Dermis blood vessel endothelial cell (primary cell): ENCODE data around the gene ADGB. TPM values are rescaled to one million over a fixed set of nuclear protein-coding genes. Genes with fewer than 3 reads are reported as not detected.
"Not testable (repeated sequence)": the region's sequence is repeated elsewhere in the genome, so short reads cannot be mapped to it uniquely, and the experiment has no call there.

Experiments used
- DNase-seq: peaks from one replicate; pipeline ENCODE4 v3.0.0; 2010
- total RNA-seq: library from RNA; depleted of rRNA; stranded (reverse); fragments of >200 nt; gene quantifications from 2 replicates; pipeline ENCODE4 v1.2.3, GENCODE V29; 2014

The ADGB gene
- total RNA-seq, 1 donor from 2014 or later = not detected

- DNase-seq = no peak
Measured at GRCh38 chr6:146827216-146827928, 228.6 kb downstream of the ADGB start.

GRCh38 chr6:146829792-146830565, 231.2 kb downstream of the ADGB start:
- DNase-seq = no peak

GRCh38 chr6:146833157-146833556, 234.4 kb downstream of the ADGB start:
- no peak for DNase-seq

- no peak for DNase-seq
Measured at GRCh38 chr6:146840216-146840615, 241.4 kb downstream of the ADGB start.

- DNase-seq = no peak
Measured at GRCh38 chr6:146840641-146841040, 241.9 kb downstream of the ADGB start.

DNA sequence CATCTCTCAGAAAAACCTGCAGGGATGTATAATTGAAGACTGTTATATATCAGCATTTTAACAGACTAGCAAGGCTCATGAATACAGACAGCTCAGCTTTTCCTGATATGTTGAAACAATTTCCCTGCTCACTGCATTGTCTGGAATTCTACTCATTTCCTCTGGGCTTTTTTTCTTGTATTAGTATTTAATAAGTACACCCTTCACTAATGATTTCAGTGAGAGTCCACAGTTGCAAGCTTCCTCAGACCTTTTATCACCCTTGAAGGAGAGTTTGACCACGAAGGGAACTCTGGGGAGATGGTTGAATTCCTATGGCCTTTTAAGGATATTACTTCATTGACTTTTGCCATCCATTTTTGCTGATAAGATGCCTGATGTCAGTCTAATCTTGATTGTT, 248.7 kb downstream of the ADGB start:
- DNase-seq = peak; percentile 50

DNA sequence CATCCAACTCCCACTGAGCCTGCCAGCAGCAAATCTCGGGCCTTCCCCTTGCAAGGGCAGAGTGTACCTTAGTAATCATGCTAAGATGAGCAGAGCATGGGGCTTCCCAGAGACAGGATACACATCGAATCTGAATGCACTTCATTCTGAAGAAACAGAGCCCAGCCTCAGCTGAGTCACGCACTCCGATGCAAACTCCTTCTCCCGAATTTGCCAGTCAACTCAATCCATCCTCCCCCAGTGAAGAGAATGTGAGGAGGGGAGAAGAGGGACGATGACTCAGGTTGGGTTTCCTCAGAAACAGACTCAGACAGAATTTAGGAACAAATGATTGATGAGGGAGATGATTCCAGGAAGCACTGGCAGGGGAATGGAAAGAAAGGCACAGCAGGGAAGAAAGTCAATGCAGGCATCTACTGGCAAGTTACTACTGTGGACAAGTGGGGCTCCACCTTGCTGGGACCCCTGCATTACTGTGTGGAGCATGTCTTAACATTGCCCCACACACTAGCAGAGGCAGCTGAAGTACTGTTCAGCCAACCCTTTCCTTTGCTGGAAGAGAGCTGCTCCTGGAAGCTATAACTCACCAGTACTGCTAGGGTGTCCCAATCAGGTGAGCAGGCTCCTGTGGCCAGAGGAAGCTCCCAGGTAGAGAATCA, 251.6 kb downstream of the ADGB start:
- DNase-seq = no peak

- no peak for DNase-seq
Measured at GRCh38 chr6:146850981-146851380, 252.2 kb downstream of the ADGB start.

DNA sequence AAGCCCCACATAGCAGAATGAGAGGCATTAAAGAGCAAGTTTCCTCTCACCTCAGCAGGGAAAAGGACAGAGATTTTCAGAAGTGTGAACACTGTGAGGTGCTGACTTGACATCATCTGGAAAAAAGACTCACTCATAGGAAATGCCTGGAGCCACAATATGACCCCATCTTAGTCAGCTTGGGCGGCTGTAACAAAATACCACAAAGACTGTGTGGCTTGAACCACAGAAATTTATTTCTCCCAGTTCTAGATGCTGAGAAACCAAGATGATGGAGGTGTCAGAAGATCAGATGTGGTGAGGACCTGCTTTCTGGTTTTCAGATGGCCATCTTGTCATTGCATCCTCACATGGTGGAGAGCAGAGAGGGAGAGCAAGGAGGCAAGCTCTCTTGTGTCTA, 253.1 kb downstream of the ADGB start:
- no peak for DNase-seq

DNA sequence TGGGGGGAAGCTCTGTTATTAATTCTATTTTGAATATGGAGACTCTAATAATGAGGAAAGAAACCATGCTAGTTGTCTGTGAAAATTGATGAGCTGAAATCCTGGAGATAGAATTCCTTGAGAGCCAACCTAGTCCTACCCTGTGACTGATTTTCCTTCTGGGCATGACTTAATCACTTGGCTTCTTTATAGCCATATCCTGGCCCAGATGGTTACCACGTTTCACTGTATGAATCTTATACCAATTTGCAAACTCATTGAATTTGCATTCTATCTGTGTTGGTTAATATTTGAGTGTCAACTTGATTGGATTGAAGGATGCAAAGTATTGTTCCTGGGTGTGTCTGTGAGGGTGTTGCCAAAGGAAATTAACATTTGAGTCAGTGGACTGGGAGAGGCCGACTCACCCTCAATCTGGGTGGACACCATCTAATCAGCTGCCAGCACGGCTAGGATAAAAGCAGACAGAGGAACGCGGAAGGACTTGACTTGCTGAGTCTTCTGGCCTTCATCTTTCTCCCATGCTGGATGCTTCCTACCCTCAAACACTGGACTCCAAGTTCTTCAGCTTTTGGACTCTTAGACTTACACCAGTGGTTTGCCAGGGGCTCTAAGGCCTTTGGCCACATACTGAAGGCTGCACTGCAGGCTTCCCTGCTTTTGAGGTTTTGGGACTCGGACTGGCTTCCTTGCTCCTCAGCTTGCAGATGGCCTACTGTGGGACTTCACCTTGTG, 255.9 kb downstream of the ADGB start:
- not testable (repeated sequence) for DNase-seq

DNA sequence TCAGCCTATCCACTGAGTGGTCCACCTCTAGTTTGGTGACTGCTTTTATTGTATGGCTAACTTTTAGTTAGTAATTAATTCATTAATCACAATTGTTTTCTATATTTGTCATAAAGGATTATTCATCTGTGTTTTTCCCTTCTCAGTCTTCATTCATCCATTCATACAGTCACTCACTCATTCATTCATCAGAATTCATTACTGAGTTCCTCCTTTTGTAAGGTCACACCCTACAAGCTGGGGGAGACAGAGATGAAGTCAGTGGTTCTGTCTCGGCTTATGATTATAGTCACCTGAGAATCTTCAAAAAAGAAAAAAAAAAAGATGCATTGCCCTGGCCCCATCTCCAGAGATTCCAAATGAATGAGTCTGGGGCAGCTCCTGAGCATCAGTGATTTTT, 257.1 kb downstream of the ADGB start:
- no peak for DNase-seq

DNA sequence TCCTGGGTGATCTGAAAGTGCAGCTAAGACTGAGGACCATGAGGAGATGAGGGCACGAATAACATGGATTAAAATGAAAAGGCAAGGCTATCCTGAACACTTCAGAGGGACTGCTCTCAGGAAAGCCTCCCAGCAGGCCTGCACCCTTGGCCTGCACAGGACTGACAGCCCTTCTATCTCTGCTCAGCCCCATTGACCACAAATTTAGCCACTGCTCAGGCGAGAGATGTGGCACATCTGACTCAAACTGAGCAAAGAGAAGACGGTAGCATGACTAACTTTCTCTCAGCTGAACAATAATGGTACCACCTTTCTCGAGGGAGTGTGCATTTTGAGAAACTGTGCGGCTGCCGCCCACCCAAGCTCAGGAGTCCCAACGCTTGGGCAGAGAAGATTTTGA, 257.5 kb downstream of the ADGB start:
- no peak for DNase-seq

- peak; percentile 82 for DNase-seq
Measured at GRCh38 chr6:146857180-146857979, 258.6 kb downstream of the ADGB start.

- DNase-seq = no peak
Measured at GRCh38 chr6:146857980-146858347, 259.2 kb downstream of the ADGB start.

DNA sequence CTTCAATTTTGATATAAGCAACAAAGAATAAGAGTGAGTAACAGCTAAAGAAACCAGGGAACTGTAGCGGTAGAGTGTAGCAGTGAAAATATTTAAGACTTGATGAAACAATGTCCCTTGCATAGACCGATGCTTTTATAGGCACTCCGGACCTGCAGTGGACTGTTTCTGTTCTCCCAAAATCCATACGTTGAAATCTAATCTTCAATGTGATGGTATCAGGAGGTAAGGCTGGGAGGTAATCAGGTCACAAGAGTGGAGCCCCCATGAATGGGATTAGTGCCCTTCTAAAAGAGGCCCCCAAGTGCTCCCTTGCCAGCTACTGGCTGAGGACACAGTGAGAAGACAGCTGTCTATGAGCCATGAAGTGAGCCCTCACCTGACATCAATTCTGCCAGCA, 260.4 kb downstream of the ADGB start:
- DNase-seq = no peak

DNA sequence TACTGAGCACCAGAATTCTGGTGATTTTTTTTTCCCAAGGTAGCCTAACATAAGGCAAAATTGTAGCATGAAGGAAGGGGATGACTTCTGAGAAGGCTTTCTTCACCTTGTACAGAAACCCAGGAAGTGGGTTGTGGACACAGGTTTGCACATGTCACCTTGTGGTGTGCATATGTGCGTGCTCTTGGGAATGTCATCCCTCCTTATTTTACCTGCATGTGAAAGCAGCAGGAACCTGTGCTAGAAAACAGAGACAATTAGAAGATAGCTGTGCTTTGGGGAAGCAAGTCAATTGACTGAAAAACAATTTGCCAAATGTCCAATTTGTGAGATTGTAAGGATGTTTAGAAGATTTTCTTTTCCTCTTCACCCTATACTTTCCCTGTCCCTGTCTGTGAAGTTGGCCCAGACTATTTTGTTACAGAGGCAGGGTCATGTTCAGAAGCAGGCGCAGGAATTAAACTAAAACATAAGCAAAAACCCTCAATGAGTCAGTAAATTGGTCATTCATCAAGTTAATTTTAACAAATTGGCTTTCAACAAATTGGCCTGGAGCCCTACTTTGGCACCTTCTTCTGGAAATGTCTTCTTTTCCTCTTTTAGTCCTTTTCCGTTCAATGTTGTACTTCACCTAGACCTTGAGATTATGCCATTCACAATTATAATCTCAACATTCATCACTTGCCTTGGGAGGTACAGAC, 261.2 kb downstream of the ADGB start:
- DNase-seq = no peak

DNA sequence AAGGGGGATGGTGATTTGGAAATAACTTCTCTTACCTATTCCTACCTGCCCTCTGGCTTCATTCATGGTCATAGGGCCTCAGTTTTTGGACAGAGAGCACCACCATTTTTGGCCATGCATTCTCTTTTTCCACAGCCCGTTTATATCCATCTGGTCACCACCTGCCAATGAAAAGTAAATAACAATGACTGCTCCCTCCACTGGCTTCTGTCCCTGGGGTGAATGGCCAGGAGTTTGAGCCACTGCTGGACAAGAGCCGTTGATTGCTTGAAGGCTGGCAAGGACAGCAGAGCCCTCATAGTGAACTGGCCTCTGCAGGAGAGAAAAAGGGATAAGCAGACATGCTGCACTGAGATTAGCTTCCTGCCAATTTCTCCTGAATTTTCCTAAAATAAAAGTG, 261.8 kb downstream of the ADGB start:
- DNase-seq = no peak

DNA sequence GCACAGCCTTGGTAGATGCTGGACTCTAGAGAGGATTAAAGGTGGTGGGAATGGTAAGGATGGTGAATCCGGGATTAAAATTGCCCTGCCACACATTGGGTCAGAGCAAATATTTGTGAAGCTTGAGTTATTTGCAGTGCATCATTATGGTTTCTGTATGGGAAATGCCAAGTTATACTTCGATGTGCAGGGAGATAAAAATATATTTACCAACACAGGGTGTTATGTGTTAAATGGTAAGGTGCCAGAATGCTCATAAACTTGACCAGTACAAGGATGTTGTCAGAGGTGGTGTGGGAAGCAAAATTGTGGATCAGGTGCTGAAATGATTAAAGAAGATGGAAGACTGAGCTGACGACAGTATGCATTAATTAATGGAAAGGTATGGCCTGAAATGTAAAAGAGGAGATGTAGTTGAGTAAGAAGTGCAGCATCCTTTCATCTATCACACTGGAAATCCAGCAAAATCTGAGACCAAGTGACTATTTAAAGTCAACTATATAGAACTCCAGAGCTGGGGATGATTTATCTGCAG, 262.3 kb downstream of the ADGB start:
- no peak for DNase-seq

- DNase-seq = no peak
Measured at GRCh38 chr6:146861716-146862115, 262.9 kb downstream of the ADGB start.

DNA sequence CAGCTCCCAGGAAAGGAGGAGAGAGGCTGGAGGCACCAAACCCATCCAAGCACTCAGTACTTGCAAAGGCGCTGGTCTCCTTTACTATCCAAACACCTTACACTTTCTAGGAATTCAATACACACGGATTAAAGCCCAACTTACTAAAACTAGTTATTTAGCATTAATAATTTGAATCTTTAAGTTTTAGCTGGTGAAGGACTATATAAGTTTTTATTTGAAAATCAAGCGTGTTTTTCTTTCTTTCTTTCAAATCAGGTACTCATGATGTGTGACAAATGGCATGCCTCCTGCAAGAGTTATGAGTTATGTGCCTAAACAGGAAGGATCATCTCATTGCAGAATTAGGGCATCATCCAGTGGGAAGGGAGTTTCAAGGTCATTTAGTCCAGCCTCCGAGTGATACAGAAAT, 263.7 kb downstream of the ADGB start:
- DNase-seq = no peak

GRCh38 chr6:146864300-146864699, 265.5 kb downstream of the ADGB start:
- DNase-seq = no peak
